RPMI7951 (cell line): Measurements from ENCODE around the gene RNFT2. TPM values are rescaled to one million over a fixed set of nuclear protein-coding genes. Genes with fewer than 3 reads are reported as not detected.

Source experiments
- total RNA-seq: library from RNA; depleted of rRNA; stranded (reverse); fragments of >200 nt; shearing (Covaris generic); gene quantifications from 2 replicates; pipeline ENCODE4 v1.2.3, GENCODE V29; 2014; rRNA removed

Gene RNFT2
- total RNA-seq, 1 experiment from 2014 or later, result 2.4 TPM

Other genes with a start within 250 kb of the RNFT2 start
- 0.48 TPM in 1 of 2 replicates, not detected in the other for gene MAP1LC3B2, start 178.9 kb upstream of the RNFT2 start, total RNA-seq
- gene SPRING1, start 246 bp upstream of the RNFT2 start, total RNA-seq, result 16.3 and 17.6 TPM in 2 replicates
- gene HRK, start 143.1 kb downstream of the RNFT2 start, total RNA-seq, result not detected in 2 replicates
- 6.1 and 6.6 TPM in 2 replicates for gene FBXW8, start 172.6 kb downstream of the RNFT2 start, total RNA-seq